ENCODE data around the gene BSN.

BSN gene

GRCh38 chr3:49668414-49668797, 114.1 kb downstream of the BSN start:
- no peak overlapping the region for H3K9ac ChIP-seq (ENCODE audit: low read length)
- H4K20me1 ChIP-seq (ENCODE audit: low read depth, low read length): no peaks in the 10 kb centered on the region
- H3K27ac ChIP-seq (ENCODE audit: low read depth, low read length): no peak overlapping the region

GRCh38 chr3:49668861-49669260, 114.6 kb downstream of the BSN start:
- H2AFZ ChIP-seq (ENCODE audit: low read depth, low read length, severe bottlenecking): no peak overlapping the region
- H3K27me3 ChIP-seq (ENCODE audit: low read length): no peaks in the 10 kb centered on the region
- TF ChIP-seq EZH2phosphoT487 (conservative IDR thresholded peaks at IDR 0.05; ENCODE audit: low read length) (no peak), CTCF (IDR thresholded peaks at IDR 0.05; ENCODE audit: insufficient read depth, low read length, poor library complexity, severe bottlenecking) (no peak)
- no peak overlapping the region for H3K27ac ChIP-seq (ENCODE audit: low read depth, low read length)
- H3F3A ChIP-seq (ENCODE audit: insufficient read depth): 0 out of 2 replicates have a peak, but pooled peaks cover 5% of the 10 kb centered on the region
- no peaks in the 10 kb centered on the region for H3K9me2 ChIP-seq (replicated peaks; ENCODE audit: insufficient read depth, low read length)
- no peak overlapping the region for H3K4me2 ChIP-seq (ENCODE audit: low read depth, low read length, poor library complexity, severe bottlenecking)
- no peaks in the 10 kb centered on the region; the same call in 1 of the 2 replicates for H3K79me2 ChIP-seq (ENCODE audit: insufficient read depth, low read length)
- H4K20me1 ChIP-seq (ENCODE audit: low read depth, low read length): no peaks in the 10 kb centered on the region
- no peaks in the 10 kb centered on the region for H3K9me3 ChIP-seq (ENCODE audit: insufficient read depth, low read length)
- no peaks in the 10 kb centered on the region for H3K36me3 ChIP-seq (ENCODE audit: low read length)
- no peak overlapping the region for H3K4me3 ChIP-seq (ENCODE audit: insufficient read depth, low read length, poor library complexity, severe bottlenecking)
- H3K9ac ChIP-seq (ENCODE audit: low read length): no peak overlapping the region

More at GRCh38 chr3:49668414-49668797, 114.1 kb downstream of the BSN start:
- H3K9me3 ChIP-seq (ENCODE audit: insufficient read depth, low read length): no peaks in the 10 kb centered on the region
- H2AFZ ChIP-seq (ENCODE audit: low read depth, low read length, severe bottlenecking): no peak overlapping the region
- no peaks in the 10 kb centered on the region for H3K36me3 ChIP-seq (ENCODE audit: low read length)
- TF ChIP-seq EZH2phosphoT487 (conservative IDR thresholded peaks at IDR 0.05; ENCODE audit: low read length): no peak
- no peak for TF ChIP-seq CTCF (IDR thresholded peaks at IDR 0.05; ENCODE audit: insufficient read depth, low read length, poor library complexity, severe bottlenecking)
- H3K27me3 ChIP-seq (ENCODE audit: low read length): no peaks in the 10 kb centered on the region
- no peaks in the 10 kb centered on the region for H3K9me2 ChIP-seq (replicated peaks; ENCODE audit: insufficient read depth, low read length)
- H3K4me2 ChIP-seq (ENCODE audit: low read depth, low read length, poor library complexity, severe bottlenecking): no peak overlapping the region
- H3K4me3 ChIP-seq (ENCODE audit: insufficient read depth, low read length, poor library complexity, severe bottlenecking): no peak overlapping the region
- 0 out of 2 replicates have a peak, but pooled peaks cover 5% of the 10 kb centered on the region for H3F3A ChIP-seq (ENCODE audit: insufficient read depth)
- no peaks in the 10 kb centered on the region; the same call in 1 of the 2 replicates for H3K79me2 ChIP-seq (ENCODE audit: insufficient read depth, low read length)

DNA sequence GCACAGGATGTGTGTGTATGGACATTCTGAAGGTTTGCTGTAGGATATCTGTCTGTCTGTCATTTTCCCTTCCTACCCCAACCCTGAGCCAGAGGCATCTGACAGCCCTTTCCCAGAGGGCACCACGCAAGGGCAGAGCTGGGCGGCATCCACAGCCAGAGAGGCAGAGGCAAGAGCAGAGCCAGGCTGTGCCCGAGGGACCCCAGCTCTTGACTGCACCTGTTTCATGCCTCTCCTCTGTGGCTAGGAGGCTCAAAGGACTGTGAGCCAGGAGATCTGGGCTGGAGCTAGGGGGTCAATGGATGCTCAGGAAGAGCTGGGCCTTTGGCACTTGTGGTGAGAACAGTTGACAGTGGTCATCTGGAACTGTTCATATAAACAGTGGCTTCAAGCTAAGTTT, 115.1 kb downstream of the BSN start:
- H3K36me3 ChIP-seq (ENCODE audit: low read length): no peaks in the 10 kb centered on the region
- no peaks in the 10 kb centered on the region; the same call in 1 of the 2 replicates for H3K79me2 ChIP-seq (ENCODE audit: insufficient read depth, low read length)
- H3F3A ChIP-seq (ENCODE audit: insufficient read depth): 0 out of 2 replicates have a peak, but pooled peaks cover 5% of the 10 kb centered on the region
- H3K9me2 ChIP-seq (replicated peaks; ENCODE audit: insufficient read depth, low read length): no peaks in the 10 kb centered on the region
- no peak overlapping the region for H3K4me2 ChIP-seq (ENCODE audit: low read depth, low read length, poor library complexity, severe bottlenecking)
- no peak overlapping the region for H3K27ac ChIP-seq (ENCODE audit: low read depth, low read length)
- no peak overlapping the region for H2AFZ ChIP-seq (ENCODE audit: low read depth, low read length, severe bottlenecking)
- no peaks in the 10 kb centered on the region for H3K27me3 ChIP-seq (ENCODE audit: low read length)
- no peak overlapping the region for H3K9ac ChIP-seq (ENCODE audit: low read length)
- H3K9me3 ChIP-seq (ENCODE audit: insufficient read depth, low read length): no peaks in the 10 kb centered on the region
- TF ChIP-seq CTCF (IDR thresholded peaks at IDR 0.05; ENCODE audit: insufficient read depth, low read length, poor library complexity, severe bottlenecking): no peak
- TF ChIP-seq EZH2phosphoT487 (conservative IDR thresholded peaks at IDR 0.05; ENCODE audit: low read length): no peak
- no peaks in the 10 kb centered on the region for H4K20me1 ChIP-seq (ENCODE audit: low read depth, low read length)
- no peak overlapping the region for H3K4me3 ChIP-seq (ENCODE audit: insufficient read depth, low read length, poor library complexity, severe bottlenecking)

Data from SU-DHL-6 (cell line).